GM21528 (cell line): ENCODE measurements around the gene ZNF524.
A peak's percentile ranks its signal among the peaks of the same experiment; 100 is the strongest.
"Not testable (repeated sequence)": the region's sequence is repeated elsewhere in the genome, so short reads cannot be mapped to it uniquely, and the experiment has no call there.

Experiments used
- ATAC-seq: cut with Tn5 transposase; IDR thresholded peaks from one replicate; pipeline ENCODE4 v1.9.1; 2021; ENCODE audit warnings: mild to moderate bottlenecking, moderate library complexity; ENCODE audit not compliant: unreplicated experiment, low FRiP score

ZNF524 gene

DNA sequence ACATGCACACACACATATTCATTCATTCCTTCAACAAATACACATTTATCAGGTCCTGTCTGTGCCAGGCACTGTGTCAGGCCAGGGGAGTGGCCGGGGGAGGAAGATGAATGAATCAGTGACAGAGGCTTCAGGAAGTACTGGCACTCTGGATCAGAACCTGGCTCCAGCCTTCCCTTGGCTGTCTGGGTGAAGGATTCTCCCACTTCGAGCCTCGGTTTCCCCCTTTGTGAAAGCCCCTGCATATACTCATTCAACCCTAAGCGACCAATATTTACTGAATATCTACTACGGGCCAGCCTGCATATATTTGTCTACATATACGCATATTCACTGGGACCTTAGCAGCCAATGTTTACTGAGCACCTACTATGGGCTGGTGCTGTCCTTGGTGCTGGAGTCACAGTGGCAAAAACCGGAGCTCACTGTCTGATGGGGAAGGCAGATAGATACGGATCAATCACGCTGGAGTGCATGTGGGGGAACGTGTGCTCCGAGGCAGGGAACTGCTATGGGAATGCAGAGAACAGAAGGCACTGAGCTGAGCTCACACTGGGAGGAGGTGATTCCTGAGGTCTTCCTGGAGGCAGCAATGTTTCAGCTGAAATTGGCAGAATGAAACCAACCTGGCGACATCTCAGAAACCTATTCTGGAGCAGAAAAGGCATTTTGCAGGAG, 18.8 kb upstream of the ZNF524 start:
- ATAC-seq = no peak

DNA sequence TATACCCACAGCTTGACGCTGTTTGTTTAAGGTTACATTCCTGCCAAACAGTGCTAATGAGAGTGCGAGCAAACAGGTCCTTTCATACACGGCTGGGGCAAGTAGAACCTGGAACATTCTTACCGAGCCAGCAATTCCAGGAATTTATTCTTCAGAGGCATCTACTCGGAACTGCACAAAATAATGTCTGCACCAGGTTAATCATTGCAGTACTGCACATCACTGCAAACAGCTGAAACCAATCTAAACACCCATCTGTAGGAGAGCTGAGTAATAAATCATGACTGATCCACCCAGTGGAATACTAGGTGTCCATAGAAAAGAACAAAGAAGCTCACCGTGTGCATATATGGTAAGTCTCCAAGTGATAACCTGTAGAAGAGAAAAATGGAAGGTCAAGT, 18.3 kb upstream of the ZNF524 start:
- no peak for ATAC-seq

DNA sequence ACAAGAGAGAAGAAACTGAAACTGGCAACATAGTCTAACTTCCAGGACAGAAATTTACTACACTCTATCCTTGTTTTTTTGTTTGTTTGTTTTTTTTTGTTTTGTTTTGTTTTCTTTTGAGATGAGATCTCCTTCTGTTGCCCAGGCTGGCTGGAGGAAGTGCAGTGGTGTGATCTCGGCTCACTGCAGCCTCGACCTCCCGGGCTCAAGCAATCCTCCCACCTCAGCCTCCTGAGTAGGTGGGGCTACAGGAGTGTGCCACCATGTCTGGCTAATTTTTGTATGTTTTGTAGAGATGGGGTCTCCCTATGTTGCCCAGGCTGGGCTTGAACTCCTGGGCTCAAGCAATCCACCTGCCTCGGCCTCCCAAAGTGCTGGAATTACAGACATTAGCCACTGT, 17.8 kb upstream of the ZNF524 start:
- ATAC-seq = not testable (repeated sequence)

DNA sequence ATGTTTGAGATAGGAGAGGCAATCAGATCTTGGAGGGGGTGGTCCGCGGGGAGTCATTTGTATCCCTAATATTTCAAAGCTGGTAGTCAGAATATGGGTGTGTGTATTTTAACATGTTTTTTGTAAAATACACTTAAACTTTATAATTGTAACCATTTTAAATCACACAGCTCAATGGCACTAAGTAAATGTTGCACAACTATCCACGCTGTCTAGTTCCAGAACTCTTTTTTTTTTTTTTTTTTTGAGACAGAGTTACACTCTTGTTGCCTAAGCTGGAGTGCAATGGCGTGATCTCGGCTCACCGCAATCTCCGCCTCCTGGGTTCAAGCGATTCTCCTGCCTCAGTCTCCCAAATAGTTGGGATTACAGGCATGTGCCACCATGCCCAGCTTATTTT, 16.2 kb upstream of the ZNF524 start:
- not testable (repeated sequence) for ATAC-seq

DNA sequence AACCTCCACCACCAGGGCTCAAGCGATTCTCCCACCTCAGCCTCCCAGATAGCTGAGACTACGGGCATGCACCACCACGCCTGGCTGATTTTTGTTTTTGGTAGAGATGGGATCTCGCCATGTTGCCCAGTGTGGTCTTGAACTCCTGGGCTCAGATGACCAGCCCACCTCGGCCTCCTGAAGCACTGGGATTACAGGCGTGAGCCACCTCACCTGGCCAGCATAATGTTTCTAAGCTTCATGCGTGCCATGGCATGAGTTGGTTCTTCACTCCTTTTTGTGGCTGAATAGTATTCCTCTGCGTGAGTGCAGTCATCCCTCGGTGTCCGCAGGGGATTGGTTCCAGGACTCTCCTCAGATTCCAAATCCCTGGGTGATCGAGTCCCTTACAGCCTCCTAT, 15.2 kb upstream of the ZNF524 start:
- ATAC-seq = no peak

DNA sequence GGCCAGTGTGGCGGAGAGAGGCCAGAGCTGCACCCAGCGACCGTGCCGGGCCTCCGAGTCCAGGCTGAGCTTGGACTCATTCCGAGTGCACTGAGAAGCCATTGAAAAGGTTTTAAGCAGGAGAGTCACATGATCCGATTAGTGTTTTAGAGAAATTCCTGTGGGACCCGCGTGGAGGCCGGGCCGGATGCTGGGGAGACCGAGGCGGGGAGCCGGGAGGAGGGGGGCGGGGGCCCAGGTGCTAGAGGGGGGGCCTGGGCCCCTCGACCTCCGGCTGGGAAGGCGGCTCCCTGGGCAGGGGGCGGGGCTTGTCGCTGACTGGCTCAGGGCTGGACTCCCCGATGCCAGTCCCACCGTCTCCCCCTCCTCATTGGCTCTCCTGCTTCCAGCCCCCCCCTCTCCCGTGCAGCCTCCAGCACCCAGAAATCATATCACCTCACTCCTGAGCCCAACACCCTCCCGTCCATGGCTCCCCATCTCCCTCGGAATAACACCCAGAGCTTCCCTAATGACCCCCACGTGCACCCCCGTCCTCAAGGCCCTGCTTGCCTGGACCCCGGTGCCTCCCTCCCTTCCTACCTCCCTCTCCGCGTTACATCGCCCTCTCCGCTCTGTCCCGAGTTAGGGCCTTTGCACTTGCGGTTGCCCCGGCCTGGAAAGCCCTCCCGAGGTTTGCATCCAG, 14.3 kb upstream of the ZNF524 start:
- ATAC-seq = no peak

DNA sequence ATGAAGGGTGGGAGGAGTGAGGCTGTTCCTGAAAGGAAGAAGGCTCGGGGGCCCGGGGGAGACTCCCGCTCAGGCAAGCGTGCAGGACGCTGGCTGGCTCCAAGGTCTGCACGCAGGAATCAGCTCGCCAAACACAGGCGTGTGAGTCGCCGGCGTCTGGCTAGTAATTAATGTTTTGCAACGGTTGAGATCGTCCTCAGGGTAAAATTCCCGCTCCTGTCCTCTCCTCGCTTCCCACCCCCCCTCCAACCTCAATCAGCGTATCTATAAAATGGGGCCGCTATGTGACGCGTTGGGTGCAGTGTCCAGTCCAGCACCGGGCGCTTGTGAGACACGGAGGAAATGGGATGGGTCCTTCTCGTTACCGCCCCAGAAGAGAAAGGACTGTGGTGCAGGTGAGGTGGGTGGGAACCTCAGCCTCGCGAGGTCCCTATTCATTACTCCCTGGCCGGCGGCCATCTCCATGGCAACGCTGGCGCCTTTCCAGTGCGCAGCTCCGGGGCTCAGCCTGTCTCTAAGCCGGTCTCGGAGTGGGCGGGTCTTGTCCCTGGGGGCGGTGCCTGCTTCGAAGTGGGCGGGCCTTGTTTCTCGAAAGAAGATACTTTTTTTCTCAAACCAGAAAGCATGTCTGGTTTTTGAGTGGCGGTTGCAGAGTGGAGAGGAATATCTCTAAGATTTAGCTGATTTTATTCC, 13.0 kb upstream of the ZNF524 start:
- ATAC-seq = peak; percentile 77

DNA sequence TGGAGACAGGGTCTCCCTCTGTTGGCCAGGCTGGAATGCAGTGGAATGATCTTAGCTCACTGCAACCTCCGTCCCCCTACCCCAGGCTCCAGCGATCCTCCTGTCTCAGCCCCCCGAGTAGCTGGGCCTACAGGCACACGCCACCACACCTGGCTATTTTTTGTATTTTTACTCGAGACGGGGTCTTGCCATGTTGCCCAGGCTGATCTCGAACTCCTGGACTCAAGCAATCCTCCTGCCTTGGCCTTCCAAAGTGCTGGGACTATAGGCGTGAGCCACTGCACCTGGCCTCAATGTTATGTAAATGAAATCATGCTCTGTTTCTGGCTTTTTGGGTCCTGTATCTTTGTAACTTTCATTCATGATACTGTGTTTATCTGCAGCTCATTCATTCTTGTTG, 11.3 kb upstream of the ZNF524 start:
- no peak for ATAC-seq

DNA sequence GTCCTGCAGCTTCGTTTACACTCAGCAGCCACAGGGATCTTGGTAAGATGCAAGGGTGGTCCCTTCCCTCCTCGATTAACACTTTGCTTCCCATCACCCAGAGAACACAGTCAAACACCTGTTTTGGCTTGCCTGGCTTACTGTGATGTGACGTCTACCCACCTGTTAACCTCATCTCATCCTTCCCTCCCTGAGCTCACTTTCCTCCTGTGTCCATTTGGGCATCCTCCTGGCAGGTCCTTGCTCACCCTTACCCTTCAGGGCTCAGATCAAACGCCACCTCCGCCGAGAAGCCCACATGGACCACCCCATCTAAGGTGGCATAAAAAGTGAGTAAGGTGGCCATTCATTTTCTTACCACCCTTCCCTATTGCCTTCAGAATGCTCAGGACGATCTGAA, 10.0 kb upstream of the ZNF524 start:
- no peak for ATAC-seq

DNA sequence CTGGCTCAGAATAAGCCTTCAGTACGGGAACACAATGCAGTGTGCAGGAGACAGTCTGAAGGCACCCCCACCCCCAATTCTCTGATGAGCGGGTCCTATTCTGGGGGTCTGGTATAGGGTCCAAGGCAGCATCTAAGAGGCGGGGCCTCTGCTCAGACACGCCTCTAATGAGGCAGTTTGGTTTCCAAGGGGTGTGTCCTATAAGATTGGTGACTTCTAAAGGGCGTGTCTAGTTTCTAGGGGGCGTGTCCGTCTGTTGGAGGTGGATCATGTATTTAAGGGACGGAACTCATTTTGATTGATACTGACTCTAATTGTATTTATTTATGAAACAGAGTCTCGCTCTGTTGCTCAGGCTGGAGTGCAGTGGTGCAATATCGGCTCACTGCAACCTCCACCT, 9.5 kb upstream of the ZNF524 start:
- ATAC-seq = no peak

DNA sequence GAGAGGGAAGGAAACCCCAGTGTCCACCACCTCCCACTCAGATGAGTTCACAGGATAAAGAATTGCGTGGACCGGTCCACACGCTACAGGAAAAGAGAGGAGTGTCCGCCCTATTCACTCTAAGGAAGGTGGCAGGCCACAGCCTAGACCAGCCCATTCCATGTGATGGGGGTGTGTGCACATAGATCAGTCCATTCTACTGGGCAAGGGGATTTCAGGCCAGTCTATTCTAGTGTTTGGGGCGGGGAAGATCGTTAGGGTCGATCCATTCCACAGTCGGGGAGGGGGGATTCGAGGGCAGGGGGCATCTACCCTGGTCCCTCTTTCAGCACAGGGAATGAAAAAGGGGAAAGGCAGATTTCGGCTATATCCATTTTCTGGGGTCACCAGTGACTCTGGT, 8.5 kb upstream of the ZNF524 start:
- ATAC-seq = no peak

DNA sequence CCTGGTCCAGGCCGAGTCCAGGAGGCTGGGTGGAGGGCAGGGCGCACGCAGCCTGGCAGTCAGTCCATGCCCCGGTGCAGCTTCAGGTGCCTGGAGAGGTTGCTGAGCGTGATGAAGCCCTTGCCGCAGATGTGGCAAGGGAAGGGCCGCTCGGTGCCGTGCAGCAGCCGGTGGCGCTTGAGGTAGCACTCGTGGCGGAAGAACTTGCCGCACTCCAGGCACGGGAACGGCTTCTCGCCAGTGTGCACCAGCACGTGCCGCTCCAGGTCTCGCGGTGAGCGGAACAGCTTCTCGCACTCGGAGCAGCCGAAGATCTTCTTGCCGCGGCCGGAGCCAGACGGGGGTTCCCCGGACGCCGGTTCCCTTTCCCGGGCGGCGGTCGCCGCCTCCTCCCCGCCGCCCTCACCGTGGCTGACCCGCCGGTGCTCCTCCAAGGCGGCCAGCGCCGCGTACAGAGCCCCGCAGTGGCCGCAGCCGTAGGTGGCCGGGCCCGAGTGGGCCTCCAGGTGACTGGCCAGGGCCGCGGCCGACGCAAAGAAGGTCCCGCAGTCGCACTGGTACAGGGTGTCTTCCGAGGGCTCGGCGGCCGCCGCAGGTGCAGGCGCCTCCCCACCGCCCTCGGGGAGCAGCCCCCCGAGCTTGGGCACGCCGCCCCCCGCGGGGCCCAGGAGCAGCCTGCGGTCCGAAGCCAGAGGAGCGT, 7.5 kb upstream of the ZNF524 start:
- ATAC-seq = no peak

DNA sequence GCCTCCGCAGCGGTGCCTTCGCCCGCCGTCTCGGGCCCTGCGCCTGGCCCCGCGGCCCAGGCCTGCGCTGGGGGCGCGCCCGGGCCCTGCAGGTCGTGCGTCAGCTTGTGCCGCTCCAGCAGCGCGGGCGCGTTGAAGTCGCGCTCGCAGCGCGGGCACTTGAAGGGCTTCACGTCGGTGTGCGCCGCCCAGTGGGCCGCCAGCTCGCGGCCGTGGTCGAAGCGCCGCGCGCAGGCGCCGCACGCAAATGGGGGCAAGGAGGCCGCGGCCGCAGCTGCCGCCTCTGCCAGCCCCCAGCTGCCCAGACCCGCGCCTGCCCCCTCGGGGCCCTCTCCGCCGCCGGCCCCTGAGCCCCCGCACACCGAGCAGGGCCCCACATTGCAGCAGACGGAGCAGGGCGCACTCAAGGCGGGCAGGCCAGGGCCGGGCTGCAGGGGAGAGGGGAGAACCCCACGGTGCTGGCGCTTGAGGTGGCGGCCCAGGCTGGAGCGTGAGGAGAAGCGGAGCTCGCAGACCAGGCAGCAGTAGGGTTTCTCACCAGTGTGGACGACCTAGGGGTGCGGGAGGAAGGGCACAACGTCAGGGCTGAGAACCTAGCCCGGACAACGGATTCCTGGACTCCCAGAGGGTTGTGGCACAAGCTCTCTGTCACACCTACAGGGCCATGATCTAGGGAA, 6.9 kb upstream of the ZNF524 start:
- no peak for ATAC-seq

DNA sequence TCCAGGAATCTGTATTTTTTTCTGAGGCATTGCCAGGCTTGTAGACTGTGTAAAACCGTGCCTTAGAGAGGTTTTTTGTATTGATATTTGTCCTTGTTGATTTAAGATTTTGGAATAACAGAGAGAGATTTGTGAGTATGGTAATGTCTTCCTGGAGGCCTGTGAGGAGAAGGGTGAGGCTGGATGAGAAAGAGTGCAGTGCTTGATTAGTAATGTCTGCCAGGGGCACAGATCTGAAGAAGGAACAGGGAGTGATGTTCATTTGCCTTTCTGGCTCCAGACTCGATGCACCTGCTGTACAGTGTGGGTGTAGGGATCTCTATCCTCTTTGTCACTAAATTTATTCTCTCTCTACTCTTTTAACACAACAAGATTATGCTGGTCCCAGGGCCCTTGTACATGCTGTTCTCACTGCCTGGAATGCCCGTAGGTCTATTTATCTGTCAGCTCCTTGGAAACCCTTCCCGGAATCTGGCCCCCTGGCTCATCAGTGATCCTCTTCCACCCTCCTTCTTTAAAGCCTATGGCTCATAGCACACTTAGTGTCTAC, 5.0 kb upstream of the ZNF524 start:
- ATAC-seq = no peak

DNA sequence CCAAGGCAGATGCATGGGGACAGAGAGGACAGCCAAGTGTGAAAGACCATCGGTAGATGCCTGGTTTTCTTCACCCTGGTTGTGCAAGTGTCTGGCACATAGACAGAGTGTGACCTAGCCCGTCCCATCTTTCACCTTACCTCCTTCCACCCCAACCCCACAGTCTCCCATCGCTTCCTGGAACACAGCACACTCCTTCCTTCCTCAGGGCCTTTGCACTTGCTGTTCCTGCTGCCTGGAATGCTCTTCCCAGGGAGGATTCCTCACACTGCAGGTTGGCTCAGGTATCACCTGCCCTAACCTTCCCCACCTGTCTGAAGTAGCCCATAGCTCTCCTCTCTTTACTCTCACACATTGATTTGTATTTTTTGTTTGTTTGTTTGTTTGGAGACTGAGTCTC, 3.8 kb upstream of the ZNF524 start:
- ATAC-seq = no peak

DNA sequence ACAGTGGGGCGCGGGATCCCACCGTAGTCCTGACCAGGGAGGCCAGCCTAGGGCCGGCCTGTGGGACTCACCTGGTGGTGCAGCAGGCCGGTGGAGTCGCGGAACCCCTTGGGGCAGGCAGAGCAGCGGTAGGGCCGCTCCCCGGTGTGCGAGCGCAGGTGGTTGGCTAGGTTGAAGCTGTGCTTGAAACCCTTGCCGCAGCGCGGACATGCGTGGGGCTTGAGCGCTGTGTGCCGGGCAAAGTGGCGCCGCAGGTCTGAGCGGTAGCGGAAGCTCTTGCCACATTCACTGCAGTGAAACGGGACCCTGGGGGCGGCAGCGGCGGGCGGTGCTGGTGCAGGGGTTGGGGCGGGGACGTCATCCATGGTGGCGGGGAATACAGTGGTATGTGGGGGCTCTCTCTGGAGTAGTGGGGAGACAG, 2.6 kb upstream of the ZNF524 start:
- ATAC-seq = no peak

DNA sequence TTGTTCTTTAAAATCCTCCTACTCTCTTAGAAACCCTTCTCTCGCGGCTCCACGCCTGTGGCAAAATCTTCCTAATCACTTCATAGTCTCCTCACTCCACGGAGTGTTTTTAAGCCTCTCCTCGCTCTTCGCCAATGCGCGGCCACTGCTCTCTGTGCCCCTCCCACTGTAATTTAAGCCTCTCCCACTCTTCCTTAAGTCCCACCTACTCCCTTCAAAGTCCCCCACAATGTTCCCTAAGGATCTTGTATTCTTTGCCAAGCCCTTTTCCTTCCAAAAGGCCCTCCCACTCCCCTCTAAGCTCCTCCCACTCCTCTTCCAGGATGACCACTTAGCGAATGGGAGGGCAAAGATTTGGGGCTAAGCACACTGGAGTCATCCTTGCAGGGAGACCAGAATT, 2.1 kb upstream of the ZNF524 start:
- ATAC-seq = no peak

DNA sequence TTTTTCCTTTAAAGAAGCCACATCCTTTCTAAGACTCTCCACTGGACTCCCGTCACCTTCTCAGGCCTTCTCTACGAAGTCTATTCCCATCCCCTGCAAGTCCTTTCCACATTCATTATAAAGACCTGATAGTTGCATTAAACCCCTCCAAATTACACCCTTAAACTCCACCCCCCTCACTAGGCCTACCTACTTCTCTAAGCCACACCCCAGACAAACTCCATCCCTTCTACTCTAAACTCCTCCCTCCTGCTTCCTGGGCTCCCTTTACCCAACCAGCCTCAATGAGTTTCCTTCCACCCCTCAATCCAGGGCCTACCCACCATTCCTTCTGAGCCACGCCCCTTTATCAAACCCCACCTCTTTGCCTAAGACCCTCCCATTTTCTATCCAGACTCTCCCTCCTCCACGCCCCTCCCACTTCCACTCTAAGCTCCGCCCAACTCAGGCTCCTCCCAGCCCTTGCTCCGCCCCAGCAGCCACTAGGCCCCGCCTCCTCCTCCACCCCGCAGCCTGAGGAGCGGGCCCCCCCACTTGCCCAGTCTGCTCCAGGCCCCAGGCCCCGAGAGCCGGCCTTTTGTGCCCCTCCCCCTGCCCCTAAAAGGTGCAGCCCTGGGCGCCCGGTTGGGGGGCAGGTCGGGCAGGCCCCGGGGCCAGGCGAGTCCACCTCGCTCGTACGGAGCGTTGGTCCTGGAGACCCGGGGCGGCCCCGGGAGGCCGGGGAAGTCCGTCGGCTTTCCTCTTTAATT, 1.2 kb upstream of the ZNF524 start:
- ATAC-seq = peak; percentile 49

DNA sequence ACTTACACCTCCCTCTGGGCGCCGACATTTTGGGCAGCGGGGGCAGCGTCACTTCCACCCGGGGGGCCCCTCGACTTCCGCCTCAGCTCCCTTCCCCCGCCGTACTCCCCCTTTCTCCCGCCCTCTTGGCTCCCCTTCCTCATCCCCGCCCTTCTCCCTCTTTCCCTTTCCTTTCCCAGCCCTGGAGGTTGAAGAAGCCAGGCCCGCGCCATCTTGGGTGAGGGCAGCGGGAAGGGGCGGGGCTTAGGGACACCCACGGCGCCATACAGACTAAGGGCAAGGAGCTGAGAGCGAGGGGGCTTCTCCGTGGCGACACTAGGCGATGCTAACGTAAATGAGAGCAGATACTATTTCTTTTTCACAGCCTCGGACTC, 633 bp upstream of the ZNF524 start, which contains the start of gene FIZ1:
TSS of gene FIZ1 (minus strand) at position 50 of the 374 bp plus-strand sequence. CDS start 1,652 bp downstream, outside the sequence.
- ATAC-seq = peak; percentile 57

DNA sequence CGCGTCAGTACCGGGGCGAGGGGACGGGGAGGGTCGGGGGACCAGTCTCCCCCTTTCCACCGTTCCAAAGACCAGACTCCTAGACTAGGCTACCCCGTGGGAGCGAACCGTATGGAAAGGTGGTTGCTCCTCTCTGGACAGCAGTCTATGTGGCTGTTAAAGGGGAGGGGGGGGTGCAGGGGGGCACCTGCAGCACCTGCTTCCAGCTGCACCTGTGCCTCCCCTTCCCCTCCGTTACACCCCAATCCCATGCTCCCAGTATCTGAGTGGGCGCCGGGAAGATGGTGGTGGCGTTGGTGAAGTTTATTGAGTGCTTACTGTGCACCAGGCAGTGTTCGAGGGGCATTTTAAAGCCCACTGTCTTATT, 557 bp downstream of the ZNF524 start:
- no peak for ATAC-seq
